A549 treated with dexamethasone at 1 μM for 4 hours (cell line): ENCODE data around the gene LRRC74B. TPM values are rescaled to one million over a fixed set of nuclear protein-coding genes. Genes with fewer than 3 reads are reported as not detected.

Source experiments
- total RNA-seq: library from RNA; stranded (reverse); fragments of 200-300 nt; extraction: Qiagen RNA extraction; gene quantifications from 5 replicates; pipeline ENCODE4 v1.2.3, GENCODE V29; 2022

Gene LRRC74B
- 0.08 TPM in 1 of 5 replicates, not detected in the others for total RNA-seq

GRCh38 chr22:21045585-21046294 is at the start of gene LRRC74B:
Gene LRRC74B (plus strand): TSS chr22:21045946. CDS start chr22:21045987, 41 bp downstream.

GRCh38 chr22:21001601-21002325 is 44.0 kb upstream of the LRRC74B start, which contains the start of gene THAP7:
Gene THAP7 (minus strand): TSS chr22:21002118. CDS start chr22:21001911, 207 bp downstream.

GRCh38 chr22:21014726-21015465 is 30.9 kb upstream of the LRRC74B start, which contains the start of gene P2RX6:
Gene P2RX6 (plus strand): TSS chr22:21015165. CDS start chr22:21015175, 10 bp downstream.

GRCh38 chr22:21032037-21032867 is 13.5 kb upstream of the LRRC74B start, which contains the start of gene SLC7A4:
Gene SLC7A4 (minus strand): TSS chr22:21032561. CDS start chr22:21031812, 749 bp downstream.

Other genes starting within 250 kb of the LRRC74B start
- gene PI4KA, start 187.1 kb upstream of the LRRC74B start, total RNA-seq = 17.2 to 23.0 TPM (median 21.6 TPM) in 5 replicates
- 14.4 to 22.1 TPM (median 19.7 TPM) in 5 replicates for gene SNAP29, start 186.9 kb upstream of the LRRC74B start, total RNA-seq
- 24.0 to 28.7 TPM (median 27.3 TPM) in 5 replicates for gene CRKL, start 128.5 kb upstream of the LRRC74B start, total RNA-seq
- gene AIFM3, start 78.7 kb upstream of the LRRC74B start, total RNA-seq = 1.9 to 3.5 TPM (median 3.0 TPM) in 5 replicates
- 9.3 to 21.4 TPM (median 16.8 TPM) in 5 replicates for gene LZTR1, start 63.6 kb upstream of the LRRC74B start, total RNA-seq
- gene THAP7, start 43.8 kb upstream of the LRRC74B start, total RNA-seq = 15.5 to 26.2 TPM (median 23.5 TPM) in 5 replicates
- 0.50 to 0.93 TPM (median 0.72 TPM) in 5 replicates for gene P2RX6, start 30.8 kb upstream of the LRRC74B start, total RNA-seq
- gene SLC7A4, start 13.4 kb upstream of the LRRC74B start, total RNA-seq = not detected in 5 replicates